GM12874 (cell line): Measurements from ENCODE around the gene DAZAP1.

Experiments used
- CTCF ChIP-seq: IDR thresholded peaks from 2 replicates; pipeline ENCODE4 v1.5.1; 2011; ENCODE audit warnings: low read depth, mild to moderate bottlenecking, control low read depth, low read length, moderate library complexity; ENCODE audit not compliant: insufficient read depth

Gene DAZAP1

DNA sequence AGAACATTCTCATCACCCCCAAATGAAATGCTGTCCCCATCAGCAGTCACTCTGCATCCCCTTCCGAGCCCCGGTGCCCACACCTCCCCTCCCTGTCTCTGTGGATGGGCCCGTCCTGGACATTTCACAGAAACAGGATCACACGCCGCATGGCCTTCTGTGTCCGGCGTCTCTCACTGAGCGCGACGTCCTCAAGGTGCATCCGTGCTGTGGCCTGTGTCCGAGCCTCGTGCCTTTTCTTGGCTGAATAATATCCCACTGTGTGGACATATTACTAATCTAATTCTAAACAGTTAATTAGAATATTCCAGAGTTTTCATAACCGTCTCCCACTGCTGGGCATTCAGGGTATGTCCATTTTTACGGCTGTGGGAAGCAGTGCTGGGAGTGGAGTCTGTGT lies 15.0 kb upstream of the DAZAP1 start:
- no peak for TF ChIP-seq CTCF

- no peak for TF ChIP-seq CTCF
Measured at GRCh38 chr19:1392939-1393530, 14.4 kb upstream of the DAZAP1 start.

- TF ChIP-seq CTCF, result no peak
Measured at GRCh38 chr19:1393841-1394240, 13.5 kb upstream of the DAZAP1 start.

DNA sequence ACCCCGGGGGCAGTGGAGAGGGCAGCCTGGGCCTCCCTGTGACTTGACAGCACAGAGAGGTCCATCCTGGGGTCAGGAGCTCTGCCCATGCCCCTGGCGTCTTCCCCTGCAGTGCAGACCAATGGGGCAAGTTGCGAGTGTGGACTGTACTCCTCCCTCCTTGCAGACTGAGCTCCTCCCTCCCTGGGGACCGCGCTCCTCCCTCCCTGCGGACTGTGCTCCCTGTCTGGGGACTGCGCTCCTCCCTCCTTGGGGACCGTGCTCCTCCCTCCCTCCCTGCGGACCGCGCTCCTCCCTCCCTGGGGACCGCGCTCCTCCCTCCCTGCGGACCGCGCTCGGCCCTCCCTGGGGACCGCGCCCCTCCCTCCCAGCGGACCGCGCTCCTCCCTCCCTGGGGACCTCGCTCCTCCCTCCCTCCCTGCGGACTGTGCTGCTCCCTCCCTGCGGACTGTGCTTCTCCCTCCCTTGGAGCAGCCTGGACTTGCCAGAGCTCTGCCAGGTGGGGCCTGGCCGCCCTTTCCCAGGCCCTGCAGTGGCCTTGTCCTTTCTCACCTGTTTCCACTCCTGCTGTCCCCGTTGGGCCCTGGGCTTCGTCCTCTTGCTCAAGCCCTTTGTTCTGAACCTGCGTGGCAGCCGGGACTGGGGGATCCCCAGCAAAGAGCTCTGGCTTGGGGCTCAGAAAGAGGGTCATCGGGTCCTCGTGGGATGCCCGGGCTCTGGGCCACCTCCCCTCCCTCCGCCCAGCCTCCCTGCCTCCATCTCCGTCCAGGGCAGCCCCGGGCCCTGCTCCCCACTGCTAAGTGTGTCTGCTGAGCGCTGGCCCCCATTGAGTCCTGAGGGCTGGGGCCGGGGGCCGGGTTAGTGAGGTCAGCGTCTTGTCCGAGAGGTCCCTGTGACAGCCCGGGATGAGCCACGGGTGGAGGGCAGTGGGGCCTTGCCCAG lies 12.9 kb upstream of the DAZAP1 start:
- no peak for TF ChIP-seq CTCF

GRCh38 chr19:1395194-1396018 lies 12.0 kb upstream of the DAZAP1 start:
- TF ChIP-seq CTCF, result no peak

- no peak for TF ChIP-seq CTCF
Measured at GRCh38 chr19:1396019-1396767, 11.2 kb upstream of the DAZAP1 start.
